ENCODE results near the gene PRR36. TPM values are rescaled to one million over a fixed set of nuclear protein-coding genes. Genes with fewer than 3 reads are reported as not detected.

PRR36 gene
- total RNA-seq (under 1 TPM; 0.29 to 0.36 TPM), polyA plus RNA-seq (under 1 TPM in 1 of 2 donors, not detected in 1; 0.06 TPM)

DNA sequence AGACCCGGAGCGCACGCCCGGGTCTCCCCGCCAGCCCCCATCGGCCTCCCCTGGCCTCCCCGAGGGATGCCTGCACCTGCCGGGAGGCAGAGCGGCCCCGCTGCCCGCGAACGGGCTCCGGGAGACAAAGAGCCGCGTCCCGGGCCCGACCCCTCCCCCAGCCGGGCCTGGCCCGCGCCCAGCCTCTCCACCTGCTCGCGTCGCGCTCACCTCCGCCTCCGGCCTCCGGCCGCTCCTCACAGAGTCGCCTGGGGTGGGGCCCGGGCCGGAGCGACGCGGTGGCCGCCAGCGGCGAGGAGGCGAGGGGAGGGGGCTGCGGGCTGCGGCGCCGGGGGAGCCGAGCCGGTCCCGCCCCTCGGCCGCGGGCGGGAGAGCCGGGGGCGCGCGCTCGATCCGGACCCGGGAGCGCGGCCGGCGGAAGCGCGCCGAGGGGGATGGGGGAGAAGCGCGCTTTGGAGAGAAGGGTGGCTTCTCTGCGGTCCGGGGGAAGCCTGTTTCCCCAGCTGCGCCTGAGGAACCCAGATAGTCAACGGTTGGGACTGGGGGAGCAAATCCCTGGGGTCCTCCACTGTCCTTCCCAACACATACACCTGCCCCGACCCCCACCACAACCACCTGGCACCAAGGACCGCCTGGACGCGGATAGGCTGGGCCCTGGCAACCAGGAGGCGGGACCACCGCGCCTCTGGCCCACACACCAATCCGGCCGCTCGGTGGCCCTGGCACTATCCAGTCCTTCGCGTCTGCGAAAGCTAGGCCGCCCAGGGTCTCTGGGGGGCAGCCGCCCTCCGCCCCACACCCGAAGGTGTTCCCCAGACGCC lies at the start of gene PRR36:
Gene PRR36 (minus strand): TSS at position 315 of the 821 bp plus-strand sequence. CDS start 701 bp downstream, outside the sequence.
- peak in 1 of 5 donors; percentile 16 for DNase-seq
- intact Hi-C loops (cut with micrococcal nuclease) = no loop called here

DNA sequence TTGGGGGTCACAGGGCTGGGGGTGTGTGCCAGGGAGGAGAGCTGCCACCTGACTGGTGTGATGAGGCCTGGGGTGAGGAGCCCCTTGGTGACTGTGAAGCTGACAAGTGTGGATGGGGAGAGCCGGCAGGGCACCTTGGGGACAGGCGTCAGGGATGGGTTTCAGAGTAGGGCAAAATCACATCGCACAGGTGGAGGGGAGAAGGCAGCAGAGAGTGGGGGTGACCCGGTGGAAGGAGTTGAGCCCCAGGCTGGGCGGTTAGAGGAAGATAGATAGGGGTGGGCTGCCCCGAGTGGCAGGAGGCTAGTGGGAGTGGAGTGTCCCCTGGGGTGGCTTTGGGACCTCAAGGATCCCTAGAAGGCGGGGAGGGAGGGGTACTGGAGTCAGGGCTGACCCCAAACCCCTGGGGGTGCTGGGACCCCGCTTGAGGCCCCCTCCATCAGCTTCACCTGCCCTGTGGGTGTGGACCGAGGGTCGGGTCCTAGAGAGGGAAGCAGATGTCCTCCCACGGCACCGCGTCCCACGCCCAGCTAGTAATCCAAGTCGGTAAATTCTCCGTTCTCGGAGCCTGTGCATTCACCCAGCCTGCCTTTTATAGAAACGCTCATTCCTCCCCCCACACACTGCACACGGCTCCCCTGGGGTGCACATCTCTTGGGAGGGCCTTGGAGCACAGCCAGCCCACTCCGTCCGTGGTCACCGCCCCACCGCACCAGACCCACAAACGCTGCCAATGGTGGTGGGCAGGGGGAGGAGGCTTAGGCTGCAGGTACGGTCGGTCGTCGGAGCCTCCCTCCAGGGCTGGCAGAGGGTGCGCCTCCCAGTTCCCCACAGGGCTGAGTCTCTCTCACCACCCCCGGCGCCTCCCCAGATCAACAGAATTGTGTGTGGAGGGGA lies 49.4 kb upstream of the PRR36 start:
- CTCF ChIA-PET (ENCODE audit: partially characterized antibody) = interaction anchor here (1.4 to 7.3 kb wide), 5 partner anchors 11 to 71 kb away, joined by 3 to 66 read pairs (median 4); partner anchors contain the start of gene TIMM44
- H3K36me3 ChIP-seq (ENCODE audit: insufficient read depth, low read length) = peaks cover 15% of the 10 kb centered on the region
- Mint-ChIP-seq H3K27ac (peak overlapping the region in 3 of 7 donors; percentile 4 to 48 (median 27)), H3K36me3 (peaks cover 0 to 3% of the 10 kb centered on the region in 2 donors), H3K27me3 (peaks cover 2 to 6% of the 10 kb centered on the region in 2 donors), H3K4me1 (peaks cover 10 to 47% (median 29%) of the 10 kb centered on the region in 4 donors), H3K9me3 (peaks cover 0 to 1% (median 0%) of the 10 kb centered on the region in 8 donors), H3K4me3 (peak overlapping the region in 4 of 8 donors; percentile 12 to 57 (median 29))
- H3K9me3 ChIP-seq (ENCODE audit: control insufficient read depth in 1 of 2, low read length in 2 of 2) = no peaks in the 10 kb centered on the region
- no peak overlapping the region for H3K27ac ChIP-seq (ENCODE audit: low read depth, low read length)
- peaks cover 36% of the 10 kb centered on the region for H3K4me1 ChIP-seq (ENCODE audit: insufficient read depth, low read length)
- POLR2A ChIA-PET (ENCODE audit: partially characterized antibody) = interaction anchor here (1.2 kb wide), 1 partner anchor 20 kb away, joined by 4 read pairs; the partner anchor contains the start of gene MAP2K7
- H3K27me3 ChIP-seq (ENCODE audit: insufficient read depth, low read length) = peaks cover 4% of the 10 kb centered on the region
- intact Hi-C loops (cut with micrococcal nuclease) = loop anchor here (5.0 kb wide), 1 partner anchor 296 kb away; the partner anchor contains the start of genes PET100 and XAB2
- peak in 1 of 5 donors; percentile 33 for DNase-seq
- no peak overlapping the region for H3K4me3 ChIP-seq (ENCODE audit: low read length in 2 of 2)

More for the DNA sequence above, at the start of gene PRR36:
- Histone ChIP-seq H3K27ac (ENCODE audit: low read depth, low read length) (no peak within 1 kb of the TSS), H3K36me3 (ENCODE audit: insufficient read depth, low read length) (no peaks in the 10 kb centered on the region), H3K4me1 (ENCODE audit: insufficient read depth, low read length) (peaks cover 30% of the 10 kb centered on the region), H3K9me3 (ENCODE audit: control insufficient read depth in 1 of 2, low read length in 2 of 2) (no peaks in the 10 kb centered on the region), H3K4me3 (ENCODE audit: low read length in 2 of 2) (no peak within 1 kb of the TSS), H3K27me3 (ENCODE audit: insufficient read depth, low read length) (peaks cover 4% of the 10 kb centered on the region)
- H3K9me3 Mint-ChIP-seq = no peaks in the 10 kb centered on the region
- peak within 1 kb of the TSS in 2 of 7 donors; percentile 50 to 55 for H3K27ac Mint-ChIP-seq
- H3K36me3 Mint-ChIP-seq = no peaks in the 10 kb centered on the region
- peaks cover 12 to 34% (median 22%) of the 10 kb centered on the region in 4 donors for H3K4me1 Mint-ChIP-seq
- CTCF ChIA-PET (ENCODE audit: partially characterized antibody) = no interaction called here
- peaks cover 5 to 19% of the 10 kb centered on the region in 2 donors for H3K27me3 Mint-ChIP-seq
- H3K4me3 Mint-ChIP-seq = peak within 1 kb of the TSS; percentile 46 to 85 (median 73)
- POLR2A ChIA-PET (ENCODE audit: partially characterized antibody) = interaction anchor here (0.5 kb wide), 1 partner anchor 535 kb away, joined by 3 read pairs; no protein-coding TSS in a partner anchor

DNA sequence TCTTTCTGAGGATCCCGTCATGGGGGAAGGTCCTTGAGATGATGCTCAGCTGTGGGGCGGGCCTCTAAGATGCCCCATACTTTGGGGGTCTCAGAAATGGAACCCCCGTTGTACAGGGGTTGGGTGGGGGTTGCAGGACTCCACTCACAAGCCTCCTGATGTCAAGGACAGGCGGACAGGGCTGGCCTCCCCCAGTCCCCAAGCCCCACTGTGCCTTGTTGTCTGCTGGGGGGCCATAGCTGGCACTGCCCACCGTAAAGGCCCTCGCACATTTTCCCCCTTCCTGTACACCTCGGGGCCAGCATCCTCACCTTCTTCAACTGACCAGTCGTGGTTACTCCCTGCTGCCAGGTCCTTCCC lies 48.6 kb upstream of the PRR36 start:
- Histone ChIP-seq H3K9me3 (ENCODE audit: control insufficient read depth in 1 of 2, low read length in 2 of 2) (no peaks in the 10 kb centered on the region), H3K36me3 (ENCODE audit: insufficient read depth, low read length) (peaks cover 15% of the 10 kb centered on the region), H3K27ac (ENCODE audit: low read depth, low read length) (no peak overlapping the region), H3K27me3 (ENCODE audit: insufficient read depth, low read length) (peaks cover 6% of the 10 kb centered on the region), H3K4me1 (ENCODE audit: insufficient read depth, low read length) (peaks cover 44% of the 10 kb centered on the region), H3K4me3 (ENCODE audit: low read length in 2 of 2) (no peak overlapping the region)
- Mint-ChIP-seq H3K9me3 (peaks cover 0 to 1% (median 0%) of the 10 kb centered on the region in 8 donors), H3K4me3 (peak overlapping the region in 4 of 8 donors; percentile 5 to 57 (median 14)), H3K27ac (peak overlapping the region in 2 of 7 donors; percentile 4 to 27), H3K27me3 (peaks cover 7 to 12% of the 10 kb centered on the region in 2 donors), H3K4me1 (peaks cover 10 to 48% (median 30%) of the 10 kb centered on the region in 4 donors), H3K36me3 (peaks cover 0 to 3% of the 10 kb centered on the region in 2 donors)
- ChIA-PET POLR2A (ENCODE audit: partially characterized antibody) (interaction anchor here (1.2 to 3.7 kb wide), 2 partner anchors 19 to 21 kb away, joined by 4 to 53 read pairs; partner anchors contain the start of genes MAP2K7 and TIMM44), CTCF (ENCODE audit: partially characterized antibody) (interaction anchor here (1.5 to 7.3 kb wide), 5 partner anchors 13 to 70 kb away, joined by 3 to 66 read pairs (median 5); partner anchors contain the start of genes MAP2K7 and TIMM44)
- DNase-seq = no peak
- intact Hi-C loops (cut with micrococcal nuclease) = loop anchor here (5.0 kb wide), 1 partner anchor 296 kb away; the partner anchor contains the start of genes PET100 and XAB2

DNA sequence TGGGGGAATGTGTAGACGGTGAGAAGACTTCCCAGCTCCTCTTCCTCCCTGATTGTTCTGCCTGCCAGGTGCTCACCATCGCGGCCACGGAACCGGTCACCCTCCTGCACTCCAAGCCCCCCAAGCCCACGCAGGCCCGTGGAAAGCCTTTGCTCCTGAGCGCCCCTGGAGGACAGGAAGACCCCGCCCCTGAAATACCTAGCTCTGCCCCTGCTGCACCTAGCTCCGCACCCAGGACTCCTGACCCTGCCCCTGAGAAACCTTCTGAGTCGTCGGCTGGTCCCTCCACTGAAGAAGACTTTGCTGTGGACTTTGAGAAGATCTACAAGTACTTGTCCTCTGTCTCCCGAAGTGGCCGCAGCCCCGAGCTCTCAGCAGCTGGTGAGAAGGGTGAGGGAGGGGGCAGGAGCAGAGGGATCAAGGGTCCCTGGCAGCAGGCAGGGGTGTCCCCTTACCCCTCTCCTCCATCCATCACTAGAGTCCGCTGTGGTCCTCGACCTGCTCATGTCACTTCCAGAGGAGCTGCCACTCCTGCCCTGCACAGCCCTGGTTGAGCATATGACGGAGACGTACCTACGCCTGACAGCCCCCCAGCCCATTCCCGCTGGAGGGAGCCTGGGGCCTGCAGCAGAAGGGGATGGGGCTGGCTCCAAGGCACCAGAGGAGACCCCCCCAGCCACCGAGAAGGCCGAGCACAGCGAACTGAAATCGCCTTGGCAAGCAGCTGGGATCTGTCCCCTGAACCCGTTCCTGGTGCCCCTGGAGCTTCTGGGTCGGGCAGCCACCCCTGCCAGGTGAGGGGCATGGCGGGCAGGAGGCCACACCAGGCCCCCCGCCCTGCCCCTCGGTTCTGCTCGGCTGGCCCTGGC lies 48.0 kb upstream of the PRR36 start:
- H3K27ac ChIP-seq (ENCODE audit: low read depth, low read length) = peak overlapping the region; percentile 76
- Mint-ChIP-seq H3K4me3 (peak overlapping the region in 5 of 8 donors; percentile 38 to 58 (median 52)), H3K27me3 (peaks cover 7 to 12% of the 10 kb centered on the region in 2 donors), H3K36me3 (peaks cover 0 to 3% of the 10 kb centered on the region in 2 donors), H3K27ac (peak overlapping the region in 3 of 7 donors; percentile 36 to 96 (median 81)), H3K4me1 (peaks cover 10 to 51% (median 31%) of the 10 kb centered on the region in 4 donors), H3K9me3 (peaks cover 0 to 1% (median 0%) of the 10 kb centered on the region in 8 donors)
- ChIA-PET POLR2A (ENCODE audit: partially characterized antibody) (interaction anchor here (1.2 to 5.6 kb wide), 4 partner anchors 18 to 53 kb away, joined by 4 to 82 read pairs (median 41); partner anchors contain the start of genes MAP2K7 and TIMM44), CTCF (ENCODE audit: partially characterized antibody) (interaction anchor here (2.8 to 7.3 kb wide), 3 partner anchors 18 to 53 kb away, joined by 21 to 66 read pairs (median 30); partner anchors contain the start of genes MAP2K7 and TIMM44)
- H3K36me3 ChIP-seq (ENCODE audit: insufficient read depth, low read length) = peaks cover 15% of the 10 kb centered on the region
- DNase-seq = peak in 1 of 5 donors; percentile 47
- H3K9me3 ChIP-seq (ENCODE audit: control insufficient read depth in 1 of 2, low read length in 2 of 2) = no peaks in the 10 kb centered on the region
- peaks cover 48% of the 10 kb centered on the region for H3K4me1 ChIP-seq (ENCODE audit: insufficient read depth, low read length)
- no peak overlapping the region for H3K4me3 ChIP-seq (ENCODE audit: low read length in 2 of 2)
- intact Hi-C loops (cut with micrococcal nuclease) = loop anchor here (5.0 kb wide), 1 partner anchor 295 kb away; the partner anchor contains the start of genes PET100 and XAB2
- H3K27me3 ChIP-seq (ENCODE audit: insufficient read depth, low read length) = peaks cover 9% of the 10 kb centered on the region

DNA sequence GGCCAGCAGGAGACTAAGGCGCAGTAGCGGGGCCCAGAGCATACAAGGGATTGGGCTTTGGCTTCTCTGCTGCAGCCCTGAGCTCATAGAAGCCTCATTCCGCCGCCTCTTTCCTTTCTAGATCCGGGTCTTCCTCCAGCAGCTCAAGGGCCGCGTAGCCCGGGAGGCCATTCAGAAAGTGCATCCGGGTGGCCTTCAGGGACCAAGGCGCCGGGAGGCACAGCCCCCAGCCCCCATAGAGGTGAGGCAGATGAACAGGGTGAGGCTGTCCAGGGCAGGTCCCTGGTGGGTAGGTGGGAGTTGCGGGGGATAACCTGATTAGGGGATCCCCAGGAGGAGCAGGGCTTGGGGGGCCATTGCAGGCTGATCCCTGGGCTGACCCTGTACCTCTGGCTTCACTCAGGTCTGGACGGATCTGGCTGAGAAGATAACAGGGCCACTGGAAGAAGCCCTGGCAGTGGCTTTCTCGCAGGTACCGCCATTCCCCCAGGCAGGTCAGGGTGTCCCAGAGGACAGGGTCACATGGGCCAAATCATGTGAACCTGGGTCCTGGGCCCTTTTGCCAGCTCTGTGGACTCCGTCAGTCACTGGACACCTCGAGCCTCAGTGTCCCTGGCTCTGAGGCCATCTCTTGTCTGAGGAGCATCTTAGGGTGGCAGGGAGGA lies 47.2 kb upstream of the PRR36 start:
- Mint-ChIP-seq H3K4me1 (peaks cover 13 to 53% (median 34%) of the 10 kb centered on the region in 4 donors), H3K27me3 (peaks cover 9 to 14% of the 10 kb centered on the region in 2 donors), H3K36me3 (peaks cover 0 to 3% of the 10 kb centered on the region in 2 donors), H3K4me3 (peak overlapping the region; percentile 88 to 97 (median 92)), H3K27ac (peak overlapping the region; percentile 85 to 96 (median 94)), H3K9me3 (peaks cover 0 to 4% (median 0%) of the 10 kb centered on the region in 8 donors)
- POLR2A ChIA-PET (ENCODE audit: partially characterized antibody) = interaction anchor here (0.9 to 5.6 kb wide), 8 partner anchors 8 to 386 kb away, joined by 3 to 82 read pairs (median 12); partner anchors contain the start of genes MAP2K7, PET100, PNPLA6 and TIMM44
- Histone ChIP-seq H3K9me3 (ENCODE audit: control insufficient read depth in 1 of 2, low read length in 2 of 2) (no peaks in the 10 kb centered on the region), H3K27me3 (ENCODE audit: insufficient read depth, low read length) (peaks cover 13% of the 10 kb centered on the region), H3K4me3 (ENCODE audit: low read length in 2 of 2) (peak overlapping the region; percentile 52 to 61), H3K36me3 (ENCODE audit: insufficient read depth, low read length) (peaks cover 15% of the 10 kb centered on the region), H3K27ac (ENCODE audit: low read depth, low read length) (peak overlapping the region; percentile 76), H3K4me1 (ENCODE audit: insufficient read depth, low read length) (peaks cover 49% of the 10 kb centered on the region)
- intact Hi-C loops (cut with micrococcal nuclease) = loop anchor here (5.0 kb wide), 1 partner anchor 294 kb away; the partner anchor contains the start of genes PET100 and XAB2
- CTCF ChIA-PET (ENCODE audit: partially characterized antibody) = interaction anchor here (0.9 to 7.3 kb wide), 6 partner anchors 8 to 52 kb away, joined by 3 to 66 read pairs (median 16); partner anchors contain the start of genes MAP2K7 and TIMM44
- DNase-seq = no peak
